SKM-1 treated with dmso at 0.1 percent for 144 hours (cell line): ENCODE measurements around the gene MIPEP.
"Not testable (repeated sequence)": the region's sequence is repeated elsewhere in the genome, so short reads cannot be mapped to it uniquely, and the experiment has no call there.

Experiments
- DNase-seq: peaks from one replicate; lab custom pipeline; 2025; ENCODE audit not compliant: unreplicated experiment; lab: John Stamatoyannopoulos, UW

MIPEP gene

GRCh38 chr13:23751195-23751594 lies 138.0 kb downstream of the MIPEP start:
- no peak for DNase-seq

GRCh38 chr13:23750383-23751121 lies 138.6 kb downstream of the MIPEP start:
- DNase-seq, result no peak

GRCh38 chr13:23749288-23749873 lies 139.8 kb downstream of the MIPEP start:
- no peak for DNase-seq

GRCh38 chr13:23748109-23748990 lies 140.8 kb downstream of the MIPEP start:
- no peak for DNase-seq

GRCh38 chr13:23746141-23746540 lies 143.1 kb downstream of the MIPEP start:
- not testable (repeated sequence) for DNase-seq

GRCh38 chr13:23744315-23744714 lies 144.9 kb downstream of the MIPEP start:
- no peak for DNase-seq

- no peak for DNase-seq
Observed at GRCh38 chr13:23743278-23744076, 145.7 kb downstream of the MIPEP start.

- no peak for DNase-seq
Observed at GRCh38 chr13:23741879-23742510, 147.2 kb downstream of the MIPEP start.

GRCh38 chr13:23740002-23740401 lies 149.2 kb downstream of the MIPEP start:
- no peak for DNase-seq

- no peak for DNase-seq
Observed at GRCh38 chr13:23739596-23739995, 149.6 kb downstream of the MIPEP start.

- DNase-seq, result no peak
Observed at GRCh38 chr13:23736541-23736940, 152.7 kb downstream of the MIPEP start.

- DNase-seq, result no peak
Observed at GRCh38 chr13:23735329-23735728, 153.9 kb downstream of the MIPEP start.

GRCh38 chr13:23731709-23732108 lies 157.5 kb downstream of the MIPEP start:
- no peak for DNase-seq

GRCh38 chr13:23730251-23730650 lies 158.9 kb downstream of the MIPEP start:
- no peak for DNase-seq

GRCh38 chr13:23729531-23729930 lies 159.7 kb downstream of the MIPEP start:
- no peak for DNase-seq

- no peak for DNase-seq
Observed at GRCh38 chr13:23728807-23729206, 160.4 kb downstream of the MIPEP start.

GRCh38 chr13:23725922-23726321 lies 163.3 kb downstream of the MIPEP start:
- DNase-seq, result no peak

GRCh38 chr13:23724196-23724970 lies 164.8 kb downstream of the MIPEP start:
- no peak for DNase-seq

- no peak for DNase-seq
Observed at GRCh38 chr13:23723471-23723870, 165.7 kb downstream of the MIPEP start.
